Vagina (tissue), 2 donors: ENCODE data around the gene SACS.

Experiments
- POLR2AphosphoS5 ChIP-seq, 2 donors: sonication (generic); formaldehyde crosslinking; IDR thresholded peaks; one replicate each; pipeline ENCODE4 v1.9.0; 2017; ENCODE audit warnings: antibody characterized with exemption in 2 of 2, mild to moderate bottlenecking in 2 of 2, low read depth in 1 of 2; ENCODE audit not compliant: insufficient read depth in 1 of 2
- TF ChIP-seq, protein P1 (sequence below), 3 experiments: fragments of 450-650 bp in 2 of 3; fragments of 200-600 bp in 1 of 3; sonication (generic) in 1 of 3; IDR thresholded peaks; one replicate each; pipeline ENCODE4 v1.5.1; 2017 to 2019; ENCODE audit warnings: antibody characterized with exemption in 3 of 3, mild to moderate bottlenecking in 2 of 3, moderate library complexity in 2 of 3

DNA sequence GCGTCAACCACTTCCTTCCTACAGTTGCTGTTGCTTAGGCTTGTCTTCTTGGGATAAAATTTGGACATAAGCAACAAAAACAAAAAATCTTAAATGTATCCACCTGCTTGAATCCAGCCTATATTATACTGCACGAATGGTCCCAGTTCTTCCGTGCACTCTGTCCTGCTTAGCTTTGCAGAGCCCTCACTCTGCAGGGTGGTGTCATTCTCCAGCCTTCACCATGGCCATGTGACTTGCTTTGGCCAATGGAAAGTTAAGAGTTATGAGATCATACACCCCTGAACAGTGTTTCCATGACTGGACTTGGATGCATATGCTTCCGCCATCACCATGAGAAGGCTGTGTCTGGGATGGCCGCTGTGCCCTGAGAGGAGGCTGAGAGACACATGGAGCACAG is 27.4 kb upstream of the SACS start:
- TF ChIP-seq, protein P1, sequence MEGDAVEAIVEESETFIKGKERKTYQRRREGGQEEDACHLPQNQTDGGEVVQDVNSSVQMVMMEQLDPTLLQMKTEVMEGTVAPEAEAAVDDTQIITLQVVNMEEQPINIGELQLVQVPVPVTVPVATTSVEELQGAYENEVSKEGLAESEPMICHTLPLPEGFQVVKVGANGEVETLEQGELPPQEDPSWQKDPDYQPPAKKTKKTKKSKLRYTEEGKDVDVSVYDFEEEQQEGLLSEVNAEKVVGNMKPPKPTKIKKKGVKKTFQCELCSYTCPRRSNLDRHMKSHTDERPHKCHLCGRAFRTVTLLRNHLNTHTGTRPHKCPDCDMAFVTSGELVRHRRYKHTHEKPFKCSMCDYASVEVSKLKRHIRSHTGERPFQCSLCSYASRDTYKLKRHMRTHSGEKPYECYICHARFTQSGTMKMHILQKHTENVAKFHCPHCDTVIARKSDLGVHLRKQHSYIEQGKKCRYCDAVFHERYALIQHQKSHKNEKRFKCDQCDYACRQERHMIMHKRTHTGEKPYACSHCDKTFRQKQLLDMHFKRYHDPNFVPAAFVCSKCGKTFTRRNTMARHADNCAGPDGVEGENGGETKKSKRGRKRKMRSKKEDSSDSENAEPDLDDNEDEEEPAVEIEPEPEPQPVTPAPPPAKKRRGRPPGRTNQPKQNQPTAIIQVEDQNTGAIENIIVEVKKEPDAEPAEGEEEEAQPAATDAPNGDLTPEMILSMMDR (IDR thresholded peaks at IDR 0.05), result no peak
- TF ChIP-seq POLR2AphosphoS5 (IDR thresholded peaks at IDR 0.05; ENCODE audit: insufficient read depth in 1 of 2, low read depth in 1 of 2), result no peak
